Activated T-helper 1 cell treated with anti-CD3 and anti-CD28 coated beads, Interleukin-12 subunit alpha, Interleukin-12 subunit beta, Interleukin-2, Interleukin-4 antibody, amounts not matched to agents 30 ng/mL and 10 ng/mL and 1 ng/mL, durations not matched to agents 14 hours and 24 hours and 36 hours (primary cell): Measurements from ENCODE around the gene RAB31. TPM values are rescaled to one million over a fixed set of nuclear protein-coding genes. Genes with fewer than 3 reads are reported as not detected.
"Not testable (repeated sequence)": the region's sequence is repeated elsewhere in the genome, so short reads cannot be mapped to it uniquely, and the experiment has no call there.

Experiments used
- DNase-seq: peaks from one replicate; pipeline ENCODE4 v3.0.0; 2021; ENCODE audit warnings: low spot score
- H3K27ac Mint-ChIP-seq: one replicate; pipeline ENCODE4 v1.8.0; 2021; ENCODE audit warnings: mild to moderate bottlenecking, mixed read lengths
- H3K27me3 Mint-ChIP-seq: one replicate; pipeline ENCODE4 v1.8.0; 2022; ENCODE audit warnings: mild to moderate bottlenecking, moderate library complexity, mixed read lengths; ENCODE audit not compliant: insufficient read depth
- H3K36me3 Mint-ChIP-seq: one replicate; pipeline ENCODE4 v1.8.0; 2021; ENCODE audit warnings: low read depth, mixed read lengths
- H3K4me1 Mint-ChIP-seq: one replicate; pipeline ENCODE4 v1.8.0; 2021; ENCODE audit warnings: low read depth, mixed read lengths
- H3K4me3 Mint-ChIP-seq: one replicate; pipeline ENCODE4 v1.8.0; 2021; ENCODE audit warnings: mild to moderate bottlenecking, moderate library complexity, mixed read lengths
- H3K9me3 Mint-ChIP-seq: one replicate; pipeline ENCODE4 v1.8.0; 2021; ENCODE audit warnings: mixed read lengths
- intact Hi-C: fragments of 100-400 bp; cut with micrococcal nuclease; formaldehyde crosslinking; loops from one replicate; pipeline ENCODE4 v1.15.1; 2024
- total RNA-seq: library from RNA; stranded (reverse); gene quantifications from 2 replicates; pipeline ENCODE4 v1.2.3, GENCODE V29; 2022

RAB31 gene
- total RNA-seq, 1 donor from 2014 or later = 0.13 TPM

DNA sequence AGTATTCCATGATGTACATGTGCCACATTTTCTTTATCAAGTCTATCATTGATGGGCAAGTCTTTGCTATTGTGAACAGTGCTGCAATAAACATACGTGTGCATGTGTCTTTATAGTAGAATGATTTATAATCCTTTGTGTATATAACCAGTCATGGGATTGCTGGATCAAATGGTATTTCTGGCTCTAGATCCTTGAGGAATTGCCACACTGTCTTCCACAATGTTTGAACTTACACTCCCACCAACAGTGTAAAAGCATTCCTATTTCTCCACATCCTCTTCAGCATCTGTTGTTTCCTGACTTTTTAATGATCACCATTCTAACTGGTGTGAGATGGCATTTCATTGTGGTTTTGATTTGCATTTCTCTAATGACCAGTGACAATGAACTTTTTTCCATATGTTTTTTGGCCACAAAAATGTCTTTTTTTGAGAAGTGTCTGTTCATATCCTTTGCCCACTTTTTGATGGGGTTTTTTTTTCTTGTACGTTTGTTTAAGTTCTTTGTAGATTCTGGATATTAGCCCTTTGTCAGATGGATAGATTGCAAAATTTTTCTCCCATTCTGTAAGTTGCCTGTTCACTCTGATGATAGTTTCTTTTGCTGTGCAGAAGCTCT is 60.1 kb downstream of the RAB31 start:
- H3K4me1 Mint-ChIP-seq, H3K9me3 Mint-ChIP-seq, intact Hi-C loops, H3K27me3 Mint-ChIP-seq, H3K4me3 Mint-ChIP-seq, H3K27ac Mint-ChIP-seq, H3K36me3 Mint-ChIP-seq, DNase-seq: not testable (repeated sequence)

GRCh38 chr18:9770111-9770510 is 62.0 kb downstream of the RAB31 start:
- DNase-seq, H3K36me3 Mint-ChIP-seq, H3K27me3 Mint-ChIP-seq, intact Hi-C loops, H3K9me3 Mint-ChIP-seq, H3K4me3 Mint-ChIP-seq, H3K27ac Mint-ChIP-seq, H3K4me1 Mint-ChIP-seq: not testable (repeated sequence)

- H3K9me3 Mint-ChIP-seq = no peaks in the 10 kb centered on the region
- peak; percentile 40 for DNase-seq
- intact Hi-C loops = loop anchor here (1.0 kb wide), 1 partner anchor 159 kb away; no protein-coding TSS in a partner anchor
- H3K27me3 Mint-ChIP-seq = peaks cover 8% of the 10 kb centered on the region
- H3K4me1 Mint-ChIP-seq = no peaks in the 10 kb centered on the region
- no peak overlapping the region for H3K4me3 Mint-ChIP-seq
- H3K27ac Mint-ChIP-seq = no peak overlapping the region
- H3K36me3 Mint-ChIP-seq = no peaks in the 10 kb centered on the region
Observed at GRCh38 chr18:9771261-9771976, 63.3 kb downstream of the RAB31 start.

DNA sequence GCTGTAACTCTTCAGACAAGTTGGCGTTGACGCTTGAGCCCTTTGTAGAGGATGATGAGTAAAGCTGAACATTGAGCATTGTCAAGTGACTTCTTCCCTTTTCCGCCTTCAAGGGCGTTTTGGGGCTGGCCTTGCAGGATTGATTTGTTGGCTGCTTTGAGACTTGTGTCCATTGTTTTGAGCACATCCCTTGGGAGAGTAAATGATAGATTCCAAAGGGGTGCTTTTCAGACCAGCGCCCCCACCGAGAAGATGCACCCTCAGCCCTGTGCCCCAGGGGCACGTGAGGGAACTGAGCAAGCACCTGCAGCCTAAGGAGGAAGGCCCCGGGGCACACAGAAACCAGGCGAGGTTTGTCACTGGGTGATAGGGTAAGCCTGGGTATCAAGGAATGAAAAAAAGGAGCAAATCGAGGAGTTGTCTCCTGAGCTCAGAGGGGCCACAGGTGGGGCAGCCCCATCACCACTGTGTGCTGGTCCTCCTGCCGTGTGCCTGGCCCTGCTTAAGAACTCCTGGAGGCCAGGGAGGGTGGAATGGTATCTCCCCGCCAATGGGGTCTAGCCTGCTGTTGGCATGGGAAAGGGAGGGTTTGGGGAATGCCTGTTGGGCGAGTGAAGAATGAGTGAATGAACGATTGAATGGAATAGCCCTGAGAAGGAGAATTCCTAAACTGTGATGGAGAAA is 64.0 kb downstream of the RAB31 start:
- Mint-ChIP-seq H3K4me3 (no peak overlapping the region), H3K9me3 (no peaks in the 10 kb centered on the region), H3K27me3 (peaks cover 8% of the 10 kb centered on the region), H3K36me3 (no peaks in the 10 kb centered on the region), H3K27ac (no peak overlapping the region), H3K4me1 (no peaks in the 10 kb centered on the region)
- intact Hi-C loops = loop anchor here (1.0 kb wide), 1 partner anchor 160 kb away; no protein-coding TSS in a partner anchor
- no peak for DNase-seq

DNA sequence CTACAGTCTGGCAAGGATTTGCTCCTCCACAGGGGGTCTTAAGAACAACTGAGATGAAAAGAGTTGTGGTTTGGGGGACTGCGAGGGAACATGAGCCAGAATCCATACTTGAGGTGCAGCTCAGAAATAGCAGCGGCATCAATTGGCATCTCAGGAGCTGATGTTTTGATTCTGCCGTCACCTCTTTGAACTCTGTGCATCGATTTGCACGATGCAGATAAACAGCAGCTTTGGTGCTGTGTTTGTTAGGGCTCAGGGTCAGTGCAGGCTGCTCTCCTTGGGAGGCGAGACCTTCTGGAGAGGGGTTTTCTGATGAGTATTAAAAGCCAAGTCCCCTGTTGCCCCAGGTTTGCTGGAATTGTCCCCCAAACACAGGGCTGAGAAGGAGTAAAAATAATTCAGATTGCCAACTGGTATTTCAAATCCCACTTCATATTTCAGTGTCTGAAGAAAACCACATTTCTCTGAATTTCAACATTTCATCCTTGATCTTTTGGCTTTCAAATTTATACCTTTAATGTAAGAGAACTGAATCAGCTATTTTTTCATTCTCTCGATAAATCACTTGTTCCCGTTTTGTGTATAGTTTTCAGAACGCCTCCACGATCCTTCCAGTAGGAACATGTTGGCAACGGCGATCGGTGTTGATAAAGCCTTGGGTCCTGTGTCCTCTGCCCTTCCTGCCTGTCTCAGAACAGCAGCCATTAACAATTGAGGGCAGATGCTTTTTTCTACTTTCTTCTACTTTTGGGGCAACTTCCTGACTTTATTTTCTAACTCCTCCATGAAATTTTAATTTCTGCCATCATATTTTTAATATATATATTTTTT is 65.0 kb downstream of the RAB31 start:
- Mint-ChIP-seq H3K4me3 (no peak overlapping the region), H3K4me1 (no peaks in the 10 kb centered on the region), H3K36me3 (no peaks in the 10 kb centered on the region), H3K27me3 (peaks cover 8% of the 10 kb centered on the region), H3K9me3 (no peaks in the 10 kb centered on the region), H3K27ac (no peak overlapping the region)
- intact Hi-C loops = no loop called here
- DNase-seq = no peak

DNA sequence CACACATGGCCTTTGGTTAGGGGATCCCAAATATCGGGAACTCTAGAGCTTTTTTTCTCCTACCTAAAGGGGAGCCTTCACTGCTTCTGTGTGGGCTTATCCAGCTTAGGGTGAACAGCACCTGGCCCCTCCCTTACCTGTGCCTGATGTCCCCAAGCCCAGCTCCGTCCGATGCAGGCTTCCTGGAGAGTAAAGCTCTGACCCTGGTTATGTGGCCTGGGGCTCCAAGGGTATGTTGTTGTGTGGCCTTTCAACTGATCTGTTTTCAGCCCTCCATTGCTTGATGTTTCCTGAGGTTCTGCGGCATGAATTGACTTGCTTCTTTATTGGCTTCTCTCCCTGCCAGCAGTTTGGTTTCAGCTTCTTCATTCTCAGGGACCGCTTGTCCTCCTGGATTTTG is 66.0 kb downstream of the RAB31 start:
- no peak for DNase-seq
- Mint-ChIP-seq H3K27me3 (peaks cover 3% of the 10 kb centered on the region), H3K4me1 (no peaks in the 10 kb centered on the region), H3K36me3 (no peaks in the 10 kb centered on the region), H3K9me3 (no peaks in the 10 kb centered on the region), H3K27ac (no peak overlapping the region), H3K4me3 (no peak overlapping the region)
- intact Hi-C loops = no loop called here

GRCh38 chr18:9775178-9775577 is 67.1 kb downstream of the RAB31 start:
- Mint-ChIP-seq H3K9me3 (no peaks in the 10 kb centered on the region), H3K4me3 (no peak overlapping the region), H3K36me3 (no peaks in the 10 kb centered on the region), H3K27me3 (peaks cover 2% of the 10 kb centered on the region), H3K4me1 (no peaks in the 10 kb centered on the region), H3K27ac (no peak overlapping the region)
- intact Hi-C loops = no loop called here
- DNase-seq = no peak

DNA sequence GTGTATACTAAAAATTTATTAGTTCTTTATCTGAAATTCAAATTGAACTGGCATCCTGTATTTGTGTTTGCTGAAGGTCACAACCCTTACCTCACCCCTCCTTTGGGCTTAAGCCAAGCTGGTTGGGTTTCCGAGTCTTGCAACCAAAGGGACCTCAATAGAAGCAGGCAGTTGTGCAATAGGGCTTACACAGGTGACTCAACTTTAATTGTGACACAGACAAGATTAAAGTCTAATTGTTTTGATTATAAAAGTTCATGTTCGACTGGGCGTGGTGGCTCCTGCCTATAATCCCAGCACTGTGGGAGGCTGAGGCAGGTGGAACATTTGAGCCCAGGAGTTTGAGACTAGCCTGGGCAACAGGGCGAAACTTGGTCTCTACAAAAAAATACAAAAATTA is 71.5 kb downstream of the RAB31 start:
- Mint-ChIP-seq H3K4me3 (no peak overlapping the region), H3K27me3 (peaks cover 4% of the 10 kb centered on the region), H3K27ac (no peak overlapping the region), H3K36me3 (no peaks in the 10 kb centered on the region), H3K9me3 (no peaks in the 10 kb centered on the region), H3K4me1 (no peaks in the 10 kb centered on the region)
- intact Hi-C loops = no loop called here
- no peak for DNase-seq

GRCh38 chr18:9782073-9782857 is 74.2 kb downstream of the RAB31 start:
- no peak overlapping the region for H3K4me3 Mint-ChIP-seq
- H3K36me3 Mint-ChIP-seq = no peaks in the 10 kb centered on the region
- peaks cover 4% of the 10 kb centered on the region for H3K27me3 Mint-ChIP-seq
- H3K9me3 Mint-ChIP-seq = no peaks in the 10 kb centered on the region
- no peaks in the 10 kb centered on the region for H3K4me1 Mint-ChIP-seq
- no peak for DNase-seq
- intact Hi-C loops = no loop called here
- H3K27ac Mint-ChIP-seq = no peak overlapping the region

GRCh38 chr18:9786631-9787030 is 78.5 kb downstream of the RAB31 start:
- Mint-ChIP-seq H3K27ac (no peak overlapping the region), H3K4me3 (no peak overlapping the region), H3K27me3 (peaks cover 4% of the 10 kb centered on the region), H3K4me1 (no peaks in the 10 kb centered on the region), H3K9me3 (no peaks in the 10 kb centered on the region), H3K36me3 (no peaks in the 10 kb centered on the region)
- intact Hi-C loops = no loop called here
- no peak for DNase-seq

- H3K4me1 Mint-ChIP-seq = no peaks in the 10 kb centered on the region
- H3K4me3 Mint-ChIP-seq = no peak overlapping the region
- DNase-seq = no peak
- H3K27me3 Mint-ChIP-seq = peaks cover 3% of the 10 kb centered on the region
- no peak overlapping the region for H3K27ac Mint-ChIP-seq
- H3K36me3 Mint-ChIP-seq = no peaks in the 10 kb centered on the region
- intact Hi-C loops = no loop called here
- H3K9me3 Mint-ChIP-seq = no peaks in the 10 kb centered on the region
Observed at GRCh38 chr18:9787036-9787435, 78.9 kb downstream of the RAB31 start.

DNA sequence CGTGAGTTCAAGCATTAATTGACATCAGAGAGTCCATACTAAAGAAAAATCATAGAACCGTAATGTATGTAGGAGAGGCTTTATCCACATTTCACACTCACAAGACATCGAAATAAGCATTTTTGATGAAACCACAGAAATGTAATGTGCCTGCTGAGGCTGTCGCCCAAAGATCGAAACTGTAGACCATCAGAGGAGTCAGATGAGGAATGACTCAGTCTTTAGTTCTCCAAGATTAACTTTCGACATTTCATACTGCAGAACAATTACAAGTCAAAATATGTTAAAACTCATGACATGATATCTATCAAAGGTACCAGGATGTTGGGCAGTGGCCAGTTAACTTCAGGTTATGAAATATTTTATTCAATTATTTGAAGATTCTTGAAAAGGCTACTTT is 79.6 kb downstream of the RAB31 start:
- DNase-seq = no peak
- no peaks in the 10 kb centered on the region for H3K4me1 Mint-ChIP-seq
- H3K9me3 Mint-ChIP-seq = no peaks in the 10 kb centered on the region
- peaks cover 3% of the 10 kb centered on the region for H3K27me3 Mint-ChIP-seq
- no peak overlapping the region for H3K27ac Mint-ChIP-seq
- intact Hi-C loops = no loop called here
- no peak overlapping the region for H3K4me3 Mint-ChIP-seq
- H3K36me3 Mint-ChIP-seq = no peaks in the 10 kb centered on the region
